GM12873 (cell line): ENCODE measurements around the gene SCUBE1.

ENCODE experiments used
- TF ChIP-seq, protein P1 (sequence below): IDR thresholded peaks from 2 replicates; pipeline ENCODE4 v1.5.1; 2012; ENCODE audit warnings: low read depth, mild to moderate bottlenecking, moderate library complexity, low read length, control low read depth; ENCODE audit not compliant: insufficient read depth; ENCODE audit errors: missing control alignments

The SCUBE1 gene

DNA sequence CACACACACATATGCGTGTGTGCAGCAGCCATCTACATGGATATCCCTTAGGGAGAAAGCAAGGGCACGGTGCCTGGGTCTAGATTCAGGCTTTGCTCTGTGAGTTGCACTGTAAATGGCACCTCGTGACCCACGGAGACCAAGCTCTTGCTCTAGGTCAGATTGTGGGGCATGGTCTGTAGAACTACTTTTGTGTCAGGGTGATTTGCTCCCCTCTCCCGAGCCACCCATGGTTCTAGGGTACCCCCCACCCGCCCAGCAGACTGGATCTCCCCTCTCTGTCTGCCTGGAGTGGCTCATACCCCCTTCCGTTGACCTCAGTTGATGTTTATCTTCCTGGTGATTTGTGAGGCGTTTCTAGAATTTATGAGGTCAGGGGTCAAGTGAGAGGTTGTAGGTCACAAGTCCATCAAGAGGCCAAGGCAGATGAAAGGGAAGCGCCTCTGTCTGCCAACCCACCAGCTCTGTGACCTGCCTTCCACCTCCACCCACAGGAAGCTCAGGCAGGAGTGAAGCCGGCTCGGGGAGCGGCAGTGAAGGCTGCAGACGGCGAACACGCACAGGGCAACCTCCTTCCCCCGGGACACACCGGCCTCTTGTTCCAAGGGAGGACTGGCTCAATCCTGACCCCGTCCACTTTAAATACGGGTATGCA, 80.1 kb downstream of the SCUBE1 start:
- TF ChIP-seq, protein P1, sequence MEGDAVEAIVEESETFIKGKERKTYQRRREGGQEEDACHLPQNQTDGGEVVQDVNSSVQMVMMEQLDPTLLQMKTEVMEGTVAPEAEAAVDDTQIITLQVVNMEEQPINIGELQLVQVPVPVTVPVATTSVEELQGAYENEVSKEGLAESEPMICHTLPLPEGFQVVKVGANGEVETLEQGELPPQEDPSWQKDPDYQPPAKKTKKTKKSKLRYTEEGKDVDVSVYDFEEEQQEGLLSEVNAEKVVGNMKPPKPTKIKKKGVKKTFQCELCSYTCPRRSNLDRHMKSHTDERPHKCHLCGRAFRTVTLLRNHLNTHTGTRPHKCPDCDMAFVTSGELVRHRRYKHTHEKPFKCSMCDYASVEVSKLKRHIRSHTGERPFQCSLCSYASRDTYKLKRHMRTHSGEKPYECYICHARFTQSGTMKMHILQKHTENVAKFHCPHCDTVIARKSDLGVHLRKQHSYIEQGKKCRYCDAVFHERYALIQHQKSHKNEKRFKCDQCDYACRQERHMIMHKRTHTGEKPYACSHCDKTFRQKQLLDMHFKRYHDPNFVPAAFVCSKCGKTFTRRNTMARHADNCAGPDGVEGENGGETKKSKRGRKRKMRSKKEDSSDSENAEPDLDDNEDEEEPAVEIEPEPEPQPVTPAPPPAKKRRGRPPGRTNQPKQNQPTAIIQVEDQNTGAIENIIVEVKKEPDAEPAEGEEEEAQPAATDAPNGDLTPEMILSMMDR, result no peak

DNA sequence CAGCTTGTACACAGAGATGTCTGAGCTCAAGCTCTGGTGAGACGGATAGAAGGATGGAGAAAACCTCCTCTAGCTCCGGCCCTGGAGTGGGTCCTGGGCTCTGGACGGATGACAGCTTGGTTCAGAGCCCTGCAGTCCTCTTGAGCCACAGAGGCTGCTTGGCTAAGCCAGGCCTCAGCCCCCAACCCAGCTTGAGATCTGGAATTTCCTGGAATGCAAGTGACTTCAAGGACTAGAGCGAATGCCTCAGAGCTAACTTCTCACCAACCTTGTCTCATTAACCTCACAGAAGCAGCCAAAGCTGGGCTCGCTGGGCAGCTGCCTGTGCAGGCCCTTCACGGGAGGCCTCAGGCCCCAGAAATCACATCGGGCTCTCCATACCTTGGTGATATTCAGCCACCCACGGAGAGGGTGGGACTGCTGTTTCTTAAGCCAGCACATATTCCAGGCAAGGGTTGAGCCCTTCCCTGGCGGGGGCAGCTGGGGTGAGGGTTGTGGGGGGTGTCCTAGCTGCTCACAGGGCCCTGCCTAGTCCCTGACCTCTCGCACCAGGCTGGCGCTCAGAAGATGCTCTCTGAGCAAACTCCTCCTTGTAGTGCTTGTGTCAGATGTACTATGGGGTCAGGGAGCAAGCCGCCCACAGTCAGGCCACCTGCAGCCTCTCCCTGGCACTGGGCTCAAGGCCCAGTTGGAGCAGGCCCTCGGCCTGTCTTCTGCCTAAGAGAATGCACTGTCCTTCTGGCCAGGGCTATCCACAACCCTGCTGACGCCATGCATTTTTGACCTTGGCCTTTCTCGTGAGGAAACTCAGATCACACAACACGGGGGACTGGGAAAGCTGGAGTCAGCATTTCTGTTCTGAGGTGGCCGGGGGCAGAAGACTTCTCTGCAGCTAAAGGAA, 82.6 kb downstream of the SCUBE1 start:
- TF ChIP-seq, protein P1, result no peak

DNA sequence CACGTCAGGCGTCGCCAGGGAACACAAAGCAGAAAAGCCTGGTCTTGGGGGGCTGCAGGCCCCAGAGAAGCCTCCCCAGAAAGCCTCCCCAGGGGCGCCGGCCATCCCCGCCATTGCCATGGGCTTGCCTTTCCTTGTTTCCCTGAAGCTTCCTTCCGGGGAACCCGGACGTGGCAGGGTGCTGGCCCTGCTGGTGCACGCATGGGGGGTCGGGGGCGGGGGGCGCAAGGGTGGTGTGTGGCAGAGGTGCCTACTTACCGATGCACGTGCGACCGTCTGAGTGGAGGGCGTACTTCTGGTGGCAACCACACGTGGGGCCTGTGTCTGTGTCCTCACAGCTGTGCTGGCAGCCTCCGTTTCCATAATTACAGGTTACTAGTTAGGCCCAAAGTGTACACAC, 85.2 kb downstream of the SCUBE1 start:
- TF ChIP-seq, protein P1, result no peak

DNA sequence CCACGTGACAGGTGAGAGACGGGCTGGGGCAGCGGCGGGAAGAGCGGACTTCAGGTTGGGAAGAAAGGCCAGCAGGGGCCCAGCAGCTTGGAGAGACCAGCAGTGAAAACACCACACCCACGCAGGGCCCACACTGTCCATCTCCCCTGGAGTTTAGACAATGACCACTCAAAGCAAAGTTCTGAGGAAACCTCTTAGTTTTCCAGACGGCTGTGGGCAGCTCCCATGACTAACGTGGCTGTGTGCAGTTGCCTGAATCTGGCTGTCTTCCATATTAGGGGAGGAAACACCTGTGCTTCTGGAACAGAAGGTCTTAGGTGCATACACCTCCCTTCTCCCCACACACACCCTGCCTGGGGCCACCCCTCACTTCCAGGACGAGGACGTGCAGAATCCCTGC, 85.6 kb downstream of the SCUBE1 start:
- TF ChIP-seq, protein P1, result no peak

DNA sequence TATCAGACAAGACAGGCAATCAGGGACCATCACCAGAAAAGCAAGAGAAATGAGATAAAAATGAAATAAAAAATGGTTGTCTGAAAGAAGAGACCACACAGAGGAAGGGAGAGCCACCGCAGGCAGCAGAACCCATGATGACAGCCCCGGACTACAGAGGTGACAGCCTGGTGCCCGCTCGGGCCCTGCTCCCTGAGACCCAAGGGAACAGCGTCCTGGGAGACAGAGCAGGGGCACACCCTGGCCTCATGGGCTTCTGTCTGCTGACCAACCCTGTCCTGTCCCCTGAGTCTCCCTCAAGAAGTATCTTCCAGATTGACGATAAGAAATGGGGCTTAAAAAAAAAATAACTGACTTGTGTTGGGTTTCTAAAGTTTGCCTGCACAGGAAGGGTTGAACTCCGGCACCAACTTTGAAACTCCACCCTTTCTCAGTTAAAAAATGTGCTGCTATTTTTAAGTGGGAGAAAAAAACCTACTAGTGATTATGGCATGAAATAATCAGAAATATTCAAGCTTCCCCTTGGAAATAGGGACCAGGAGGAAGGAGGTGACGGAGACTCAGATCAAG, 86.1 kb downstream of the SCUBE1 start:
- TF ChIP-seq, protein P1, result no peak

DNA sequence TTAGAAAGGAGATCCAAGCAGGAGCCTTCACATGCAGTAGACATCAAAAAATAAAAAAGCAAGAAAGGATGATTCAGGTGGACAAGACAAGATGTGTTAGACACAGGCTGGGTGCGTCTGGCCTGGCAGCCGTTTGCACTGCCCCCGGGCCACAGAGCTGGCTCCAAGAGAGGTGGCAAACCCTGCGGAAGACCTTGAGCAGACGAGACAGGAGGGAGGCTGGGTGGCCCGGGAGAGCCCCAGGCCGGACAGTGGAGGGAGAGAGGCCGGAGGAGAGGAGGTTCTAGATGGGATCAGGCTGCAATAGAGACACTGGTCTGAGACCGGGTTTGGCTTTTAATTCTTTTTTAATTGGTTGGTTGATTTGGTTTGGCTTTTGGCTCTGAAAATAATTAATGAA, 86.6 kb downstream of the SCUBE1 start:
- TF ChIP-seq, protein P1, result no peak

DNA sequence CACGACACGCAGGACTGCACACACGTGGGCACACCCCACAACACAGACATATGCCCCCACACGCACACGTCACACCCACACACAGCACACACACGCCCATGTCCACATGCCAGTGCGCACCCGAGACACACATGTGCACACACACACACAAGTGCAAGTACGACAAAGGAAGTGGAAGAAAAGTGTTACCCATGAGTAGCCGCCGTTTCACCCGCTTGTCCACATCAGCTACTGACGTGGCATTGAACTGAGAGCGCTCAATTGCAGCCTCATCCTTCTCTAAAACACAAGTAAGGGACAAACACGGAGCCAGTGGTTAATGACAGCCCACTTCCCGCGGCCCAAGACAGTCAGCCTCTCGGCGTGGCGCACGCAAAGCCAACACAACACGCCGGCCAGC, 87.9 kb downstream of the SCUBE1 start:
- TF ChIP-seq, protein P1, result no peak
